Right cardiac atrium (tissue), 5 donors: ENCODE data around the gene LAMC1. TPM values are rescaled to one million over a fixed set of nuclear protein-coding genes. Genes with fewer than 3 reads are reported as not detected.

ENCODE experiments used
- ATAC-seq, 2 donors: fragments of 200-7000 bp; cut with Tn5 transposase; one replicate each; pipeline versions ENCODE4 v1.8.0 to v1.9.1; 2020; ENCODE audit warnings: moderate library complexity in 2 of 2, mild to moderate bottlenecking in 1 of 2
- DNase-seq, 3 donors: peaks; one replicate each; pipeline ENCODE4 v3.0.0-alpha.2; 2020
- H3K27ac ChIP-seq: one replicate; pipeline ENCODE4 v1.5.1; 2013; ENCODE audit warnings: mild to moderate bottlenecking, low read length, control low read depth, moderate library complexity
- H3K27me3 ChIP-seq: one replicate; pipeline ENCODE4 v1.6.1; 2013; ENCODE audit not compliant: control insufficient read depth, insufficient read depth
- H3K4me1 ChIP-seq: one replicate; pipeline ENCODE4 v1.6.1; 2013; ENCODE audit warnings: low read length; ENCODE audit not compliant: control insufficient read depth, insufficient read depth
- H3K4me3 ChIP-seq: one replicate; pipeline ENCODE4 v1.5.1; 2013; ENCODE audit warnings: low read length, control low read depth
- H3K9me3 ChIP-seq: one replicate; pipeline ENCODE4 v1.6.1; 2013; ENCODE audit warnings: low read length; ENCODE audit not compliant: control insufficient read depth
- WGBS: extraction: QIAGEN DNeasy Blood & Tissue Kit; methylation state at CpG from one replicate; pipeline ENCODE4 v1.1.7; 2013; 5-methylcytosine and 5-hydroxymethylcytosine counted together
- intact Hi-C, 4 donors: fragments of 100-400 bp; cut with DNase I; formaldehyde crosslinking; loops; one replicate each; pipeline versions ENCODE4 v1.11.0 to v1.14.0; 2022 to 2023
- polyA plus RNA-seq: library from polyadenylated mRNA; stranded (reverse); fragments of 200-250 nt; gene quantifications from one replicate; pipeline ENCODE4 v1.2.3, GENCODE V29; 2013
- total RNA-seq, 4 donors: library from RNA; stranded (reverse); fragmentation: NEBNext Ultra II Directional; extraction: Animal tissue kit (Norgen Biotek cat#: 25700); gene quantifications; one replicate each; pipeline ENCODE4 v1.2.1, GENCODE V29; 2021
- donor health status: healthy with polysubstance abuse.
- donor health status: DM: no; HTN: yes; CAD: no.
- donor health status: DM: no; HTN: no; CAD: no.
- donor health status: DM: no; HTN: yes; CAD: no; lungs with severe emphysema.
- donor health status: DM: yes; HTN: yes; CAD: no.

LAMC1 gene
- total and polyA plus RNA-seq, 5 donors, result 40.3 to 130 (median 95.2) TPM

- intact Hi-C loops, result no loop called here
- Histone ChIP-seq H3K27me3 (no peaks in the 10 kb centered on the region), H3K4me1 (no peaks in the 10 kb centered on the region), H3K27ac (no peak overlapping the region), H3K9me3 (no peaks in the 10 kb centered on the region), H3K4me3 (no peak overlapping the region)
- no peak for DNase-seq
- ATAC-seq, result no peak
- WGBS, result 95% methylated on average over 4 of the region's 4 CpGs
Measured at GRCh38 chr1:183193963-183194525, 170.8 kb downstream of the LAMC1 start.

GRCh38 chr1:183194527-183195141, 171.4 kb downstream of the LAMC1 start:
- WGBS, result 82% methylated on average over 1 of the region's 1 CpG
- Histone ChIP-seq H3K9me3 (no peaks in the 10 kb centered on the region), H3K4me3 (no peak overlapping the region), H3K27ac (no peak overlapping the region), H3K27me3 (no peaks in the 10 kb centered on the region), H3K4me1 (no peaks in the 10 kb centered on the region)
- intact Hi-C loops, result no loop called here
- ATAC-seq (peak in 1 of 2 donors; percentile 11), DNase-seq (no peak)

GRCh38 chr1:183195142-183195574, 171.9 kb downstream of the LAMC1 start:
- WGBS, result 54% methylated on average over 3 of the region's 3 CpGs
- Histone ChIP-seq H3K4me3 (no peak overlapping the region), H3K9me3 (no peaks in the 10 kb centered on the region), H3K27me3 (no peaks in the 10 kb centered on the region), H3K27ac (no peak overlapping the region), H3K4me1 (no peaks in the 10 kb centered on the region)
- ATAC-seq (peak; percentile 24 to 50), DNase-seq (no peak)
- intact Hi-C loops, result no loop called here

Other genes starting within 250 kb of the LAMC1 start
- 1 to 10 TPM; 5.8 to 9.6 (median 9.4) TPM for gene NPL, start 233.6 kb upstream of the LAMC1 start, total RNA-seq
- 3.2 TPM for gene NPL, start 233.6 kb upstream of the LAMC1 start, polyA plus RNA-seq
- gene DHX9, start 184.1 kb upstream of the LAMC1 start, total RNA-seq, result 10 to 100 TPM; 70.3 to 94.7 (median 75.5) TPM
- gene DHX9, start 184.1 kb upstream of the LAMC1 start, polyA plus RNA-seq, result 41.3 TPM
- gene SHCBP1L, start 70.3 kb upstream of the LAMC1 start, total RNA-seq, result not detected
- gene SHCBP1L, start 70.3 kb upstream of the LAMC1 start, polyA plus RNA-seq, result 0.14 TPM
- 1 to 10 TPM in 3 of 4 donors, under 1 TPM in 1; 0.99 to 3.0 (median 1.4) TPM for gene LAMC2, start 162.8 kb downstream of the LAMC1 start, total RNA-seq
- 0.70 TPM for gene LAMC2, start 162.8 kb downstream of the LAMC1 start, polyA plus RNA-seq